ENCODE data around the gene USP16.

USP16 gene

GRCh38 chr21:28992526-28993292 lies 31.8 kb upstream of the USP16 start, which contains the start of gene LTN1:
Gene LTN1 (minus strand): TSS chr21:28992877. CDS start chr21:28992805, 72 bp downstream.
- peak within 1 kb of the TSS; percentile 80 for H3K4me3 ChIP-seq (ENCODE audit: low read depth, low read length)
- no peak for TF ChIP-seq CTCF (IDR thresholded peaks at IDR 0.05; ENCODE audit: insufficient read depth, low read depth, low read length, missing control alignments)

GRCh38 chr21:28993293-28993629 lies 31.2 kb upstream of the USP16 start:
- no peak for DNase-seq (ENCODE audit: low read depth)
- peak overlapping the region; percentile 69 for H3K4me3 ChIP-seq (ENCODE audit: low read depth, low read length)
- TF ChIP-seq CTCF (IDR thresholded peaks at IDR 0.05; ENCODE audit: insufficient read depth, low read depth, low read length, missing control alignments): no peak

More at GRCh38 chr21:28992526-28993292, 31.8 kb upstream of the USP16 start, which contains the start of gene LTN1:
- DNase-seq (ENCODE audit: low read depth): peak; percentile 99

GRCh38 chr21:29002442-29003144 lies 21.9 kb upstream of the USP16 start:
- TF ChIP-seq CTCF (IDR thresholded peaks at IDR 0.05; ENCODE audit: insufficient read depth, low read depth, low read length, missing control alignments): no peak
- H3K4me3 ChIP-seq (ENCODE audit: low read depth, low read length): peak overlapping the region; percentile 69
- DNase-seq (ENCODE audit: low read depth): peak; percentile 99

GRCh38 chr21:29005696-29006095 lies 18.8 kb upstream of the USP16 start:
- DNase-seq (ENCODE audit: low read depth): no peak
- H3K4me3 ChIP-seq (ENCODE audit: low read depth, low read length): no peak overlapping the region
- no peak for TF ChIP-seq CTCF (IDR thresholded peaks at IDR 0.05; ENCODE audit: insufficient read depth, low read depth, low read length, missing control alignments)

- no peak for DNase-seq (ENCODE audit: low read depth)
- no peak for TF ChIP-seq CTCF (IDR thresholded peaks at IDR 0.05; ENCODE audit: insufficient read depth, low read depth, low read length, missing control alignments)
- H3K4me3 ChIP-seq (ENCODE audit: low read depth, low read length): no peak overlapping the region
Measured at GRCh38 chr21:29007135-29007534, 17.3 kb upstream of the USP16 start.

GRCh38 chr21:29007810-29008209 lies 16.7 kb upstream of the USP16 start:
- no peak for TF ChIP-seq CTCF (IDR thresholded peaks at IDR 0.05; ENCODE audit: insufficient read depth, low read depth, low read length, missing control alignments)
- no peak overlapping the region for H3K4me3 ChIP-seq (ENCODE audit: low read depth, low read length)
- DNase-seq (ENCODE audit: low read depth): no peak
